ENCODE measurements around the gene CTAG1A. TPM values are rescaled to one million over a fixed set of nuclear protein-coding genes. Genes with fewer than 3 reads are reported as not detected.

Gene CTAG1A
- total RNA-seq, 1 donor from 2014 or later, result not detected

GRCh38 chrX:154599531-154599930, 14.6 kb downstream of the CTAG1A start:
- H3K4me3 Mint-ChIP-seq, result no peak overlapping the region
- Histone ChIP-seq H3K9ac (no peak overlapping the region), H3K4me1 (no peaks in the 10 kb centered on the region), H3K27me3 (no peaks in the 10 kb centered on the region), H3K4me3 (no peak overlapping the region), H2AFZ (replicated peaks) (no peak overlapping the region), H3K36me3 (no peaks in the 10 kb centered on the region), H3K79me2 (ENCODE audit: low read depth) (no peaks in the 10 kb centered on the region), H3K4me2 (no peak overlapping the region), H3K9me3 (ENCODE audit: low read depth) (no peaks in the 10 kb centered on the region), H4K20me1 (ENCODE audit: low read depth) (no peaks in the 10 kb centered on the region), H3K27ac (no peak overlapping the region), H3F3A (ENCODE audit: low read depth) (no peaks in the 10 kb centered on the region)
- peaks cover 2% of the 10 kb centered on the region for H3K27me3 Mint-ChIP-seq (ENCODE audit: insufficient read depth, low read depth)
- no peak for DNase-seq (ENCODE audit: low spot score)
- no peak overlapping the region for H3K27ac Mint-ChIP-seq
- peaks cover 35% of the 10 kb centered on the region for H3K9me3 Mint-ChIP-seq
- no peaks in the 10 kb centered on the region for H3K36me3 Mint-ChIP-seq
- peaks cover 8% of the 10 kb centered on the region for H3K4me1 Mint-ChIP-seq
- TF ChIP-seq EZH2phosphoT487 (IDR thresholded peaks at IDR 0.05) (no peak), CTCF (IDR thresholded peaks at IDR 0.05) (no peak), EZH2 (IDR thresholded peaks at IDR 0.05) (no peak)

GRCh38 chrX:154600759-154601374, 15.9 kb downstream of the CTAG1A start:
- H3K9me3 Mint-ChIP-seq, result peaks cover 32% of the 10 kb centered on the region
- H3K4me3 ChIP-seq, result no peak overlapping the region
- no peaks in the 10 kb centered on the region for H3K36me3 ChIP-seq
- no peaks in the 10 kb centered on the region for H3K36me3 Mint-ChIP-seq
- no peaks in the 10 kb centered on the region for H4K20me1 ChIP-seq (ENCODE audit: low read depth)
- H3K27me3 ChIP-seq, result no peaks in the 10 kb centered on the region
- H3K27me3 Mint-ChIP-seq (ENCODE audit: insufficient read depth, low read depth), result peaks cover 2% of the 10 kb centered on the region
- no peak overlapping the region for H3K27ac Mint-ChIP-seq
- H2AFZ ChIP-seq (replicated peaks), result no peak overlapping the region
- H3K4me3 Mint-ChIP-seq, result no peak overlapping the region
- no peak for DNase-seq (ENCODE audit: low spot score)
- H3K79me2 ChIP-seq (ENCODE audit: low read depth), result no peaks in the 10 kb centered on the region
- no peak overlapping the region for H3K9ac ChIP-seq
- no peaks in the 10 kb centered on the region for H3K9me3 ChIP-seq (ENCODE audit: low read depth)
- H3F3A ChIP-seq (ENCODE audit: low read depth), result no peaks in the 10 kb centered on the region
- H3K4me1 ChIP-seq, result no peaks in the 10 kb centered on the region
- H3K27ac ChIP-seq, result no peak overlapping the region
- H3K4me1 Mint-ChIP-seq, result peaks cover 8% of the 10 kb centered on the region
- H3K4me2 ChIP-seq, result no peak overlapping the region
- no peak for TF ChIP-seq EZH2phosphoT487 (IDR thresholded peaks at IDR 0.05)

DNA sequence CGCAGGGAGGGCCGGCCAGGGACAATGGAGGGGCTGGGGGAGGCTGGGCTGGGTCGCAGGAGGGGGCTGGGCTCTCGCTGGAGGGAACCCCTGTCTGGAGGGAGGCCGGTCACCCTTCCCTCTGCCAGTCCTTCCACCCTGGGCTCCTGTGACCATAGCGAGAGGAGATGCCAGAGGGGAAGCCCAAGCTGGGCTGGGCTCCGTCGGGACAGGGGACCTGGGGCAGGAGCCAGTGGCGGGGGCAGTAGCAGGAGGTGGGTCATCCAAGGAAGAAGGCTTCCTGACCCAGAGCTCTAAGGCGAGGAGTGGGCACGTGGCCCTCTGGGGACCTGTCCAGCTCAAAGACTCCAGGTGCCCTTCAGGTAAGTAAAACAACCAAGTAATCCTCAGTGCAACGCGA, 17.3 kb downstream of the CTAG1A start:
- Histone ChIP-seq H3K4me1 (no peaks in the 10 kb centered on the region), H3K4me3 (no peak overlapping the region), H3K27me3 (no peaks in the 10 kb centered on the region), H3K9me3 (ENCODE audit: low read depth) (no peaks in the 10 kb centered on the region), H3K36me3 (no peaks in the 10 kb centered on the region), H3K27ac (no peak overlapping the region), H3F3A (ENCODE audit: low read depth) (no peaks in the 10 kb centered on the region), H3K79me2 (ENCODE audit: low read depth) (no peaks in the 10 kb centered on the region), H3K4me2 (no peak overlapping the region), H3K9ac (no peak overlapping the region), H2AFZ (replicated peaks) (no peak overlapping the region), H4K20me1 (ENCODE audit: low read depth) (no peaks in the 10 kb centered on the region)
- Mint-ChIP-seq H3K9me3 (peaks cover 34% of the 10 kb centered on the region), H3K36me3 (no peaks in the 10 kb centered on the region), H3K27me3 (ENCODE audit: insufficient read depth, low read depth) (peaks cover 2% of the 10 kb centered on the region), H3K27ac (no peak overlapping the region), H3K4me3 (no peak overlapping the region), H3K4me1 (peaks cover 1% of the 10 kb centered on the region)
- no peak for DNase-seq (ENCODE audit: low spot score)
- no peak for TF ChIP-seq CTCF (IDR thresholded peaks at IDR 0.05)
- no peak for TF ChIP-seq EZH2 (IDR thresholded peaks at IDR 0.05)
- TF ChIP-seq EZH2phosphoT487 (IDR thresholded peaks at IDR 0.05), result no peak

- Histone ChIP-seq H3K36me3 (no peaks in the 10 kb centered on the region), H3K4me1 (no peaks in the 10 kb centered on the region), H3K9ac (no peak overlapping the region), H3K27me3 (no peaks in the 10 kb centered on the region), H3K27ac (no peak overlapping the region), H4K20me1 (ENCODE audit: low read depth) (no peaks in the 10 kb centered on the region), H3K4me2 (no peak overlapping the region), H3K79me2 (ENCODE audit: low read depth) (no peaks in the 10 kb centered on the region), H3K9me3 (ENCODE audit: low read depth) (no peaks in the 10 kb centered on the region), H3K4me3 (no peak overlapping the region), H3F3A (ENCODE audit: low read depth) (no peaks in the 10 kb centered on the region), H2AFZ (replicated peaks) (no peak overlapping the region)
- peaks cover 2% of the 10 kb centered on the region for H3K27me3 Mint-ChIP-seq (ENCODE audit: insufficient read depth, low read depth)
- TF ChIP-seq EZH2 (IDR thresholded peaks at IDR 0.05) (no peak), CTCF (IDR thresholded peaks at IDR 0.05) (no peak), EZH2phosphoT487 (IDR thresholded peaks at IDR 0.05) (no peak)
- H3K9me3 Mint-ChIP-seq, result peaks cover 29% of the 10 kb centered on the region
- no peak overlapping the region for H3K4me3 Mint-ChIP-seq
- H3K4me1 Mint-ChIP-seq, result no peaks in the 10 kb centered on the region
- H3K27ac Mint-ChIP-seq, result no peak overlapping the region
- DNase-seq (ENCODE audit: low spot score), result no peak
- no peaks in the 10 kb centered on the region for H3K36me3 Mint-ChIP-seq
Observed at GRCh38 chrX:154602766-154603437, 18.0 kb downstream of the CTAG1A start.

Measured in neural progenitor cell (in vitro differentiated cells).